Right lobe of liver (tissue), 6 donors: ENCODE measurements around the gene IL23R. TPM values are rescaled to one million over a fixed set of nuclear protein-coding genes. Genes with fewer than 3 reads are reported as not detected.

Experiments
- ATAC-seq, 4 donors: fragments of 200-7000 bp; cut with Tn5 transposase; one replicate each; pipeline ENCODE4 v1.9.1; 2020; ENCODE audit warnings: mild to moderate bottlenecking in 4 of 4, moderate library complexity in 4 of 4
- DNase-seq, 3 donors: peaks; one replicate each; pipeline ENCODE4 v3.0.0-alpha.2; 2020
- H3K27ac ChIP-seq, 3 donors: fragments of 200-600 bp; one replicate each; pipeline ENCODE4 v1.8.0; 2022
- H3K27me3 ChIP-seq, 2 donors: fragments of 200-600 bp; one replicate each; pipeline ENCODE4 v1.8.0; 2022
- H3K36me3 ChIP-seq, 4 donors: fragments of 200-600 bp; sonication (generic) in 1 of 4; one replicate each; pipeline versions ENCODE4 v1.5.1 to v1.8.0; 2017 to 2022; ENCODE audit warnings: control low read depth in 1 of 4
- H3K4me1 ChIP-seq, 4 donors: fragments of 200-600 bp; sonication (generic) in 1 of 4; one replicate each; pipeline versions ENCODE4 v1.5.1 to v1.8.0; 2017 to 2022; ENCODE audit warnings: control low read depth in 1 of 4
- H3K4me3 ChIP-seq, 3 donors: fragments of 200-600 bp; one replicate each; pipeline ENCODE4 v1.8.0; 2022
- H3K9me3 ChIP-seq, 4 donors: fragments of 200-600 bp; sonication (generic) in 1 of 4; one replicate each; pipeline versions ENCODE4 v1.5.1 to v1.8.0; 2017 to 2022; ENCODE audit warnings: control low read depth in 1 of 4
- CTCF ChIP-seq, 4 donors: fragments of 200-600 bp in 3 of 4; fragments of 450-650 bp in 1 of 4; IDR thresholded peaks; one replicate each; pipeline versions ENCODE4 v1.5.1 to v1.8.0; 2016 to 2022; ENCODE audit warnings: antibody characterized with exemption in 4 of 4, mild to moderate bottlenecking in 2 of 4
- POLR2A ChIP-seq: fragments of 450-650 bp; IDR thresholded peaks from one replicate; pipeline ENCODE4 v1.6.1; 2017; ENCODE audit warnings: antibody characterized with exemption, mild to moderate bottlenecking
- WGBS: methylation state at CpG from one replicate; pipeline ENCODE4 v1.1.6; 2018; ENCODE audit warnings: low coverage, low lambda C conversion rate; ENCODE audit not compliant: insufficient coverage; ENCODE audit errors: missing lambda C conversion rate; 5-methylcytosine and 5-hydroxymethylcytosine counted together
- intact Hi-C, 2 donors: fragments of 100-400 bp; cut with DNase I; formaldehyde crosslinking; loops; one replicate each; pipeline versions ENCODE4 v1.11.2 to v1.14.1; 2022
- total RNA-seq, 6 experiments: library from RNA; depleted of rRNA in 2 of 6; stranded (reverse); fragments of >200 nt in 2 of 6; fragmentation: NEBNext Ultra II Directional in 3 of 6; extraction: Animal tissue kit (Norgen Biotek cat#: 25700) in 3 of 6; gene quantifications; one replicate each; pipeline versions ENCODE4 v1.1.0 to v1.2.4, GENCODE V29; 2016 to 2023
- donor health status: DM: no; HTN: yes; CAD: no.
- donor health status: DM: no; HTN: no; CAD: no.
- donor health status: DM: no; HTN: no; CAD: no.
- donor health status: DM: no; HTN: yes; CAD: no.
- donor health status: DM: no; HTN: yes; CAD: no.

IL23R gene
- total RNA-seq, 6 experiments from 2014 or later, result 0.12 TPM; not detected in 5

DNA sequence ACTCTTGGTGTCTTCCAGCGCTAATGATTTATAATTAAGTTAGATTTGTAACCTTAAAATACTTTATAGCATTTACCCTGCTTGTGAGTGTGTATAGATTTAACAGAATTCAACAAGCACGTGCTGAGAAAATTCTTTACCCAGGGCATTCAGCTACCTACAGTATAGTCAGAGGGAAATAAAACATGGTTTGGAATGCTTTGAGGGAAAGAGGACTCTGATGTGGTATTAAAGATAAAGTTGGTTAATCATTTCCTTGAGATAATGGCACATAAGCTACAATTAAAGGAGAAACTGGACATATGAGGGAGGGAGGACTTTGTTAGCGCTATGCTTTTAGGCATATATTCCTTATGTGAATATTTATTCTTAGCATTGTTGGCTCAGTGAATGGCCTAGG is 115.0 kb downstream of the IL23R start:
- no peaks in the 10 kb centered on the region for H3K9me3 ChIP-seq
- 72% methylated on average over 3 of the region's 3 CpGs for WGBS
- DNase-seq (no peak), ATAC-seq (no peak)
- H3K27ac ChIP-seq, result no peak overlapping the region
- H3K36me3 ChIP-seq, result no peaks in the 10 kb centered on the region
- no peaks in the 10 kb centered on the region for H3K4me1 ChIP-seq
- intact Hi-C loops, result no loop called here
- no peak overlapping the region for H3K4me3 ChIP-seq
- H3K27me3 ChIP-seq, result no peaks in the 10 kb centered on the region
- TF ChIP-seq POLR2A (no peak), CTCF (IDR thresholded peaks at IDR 0.05) (no peak)

DNA sequence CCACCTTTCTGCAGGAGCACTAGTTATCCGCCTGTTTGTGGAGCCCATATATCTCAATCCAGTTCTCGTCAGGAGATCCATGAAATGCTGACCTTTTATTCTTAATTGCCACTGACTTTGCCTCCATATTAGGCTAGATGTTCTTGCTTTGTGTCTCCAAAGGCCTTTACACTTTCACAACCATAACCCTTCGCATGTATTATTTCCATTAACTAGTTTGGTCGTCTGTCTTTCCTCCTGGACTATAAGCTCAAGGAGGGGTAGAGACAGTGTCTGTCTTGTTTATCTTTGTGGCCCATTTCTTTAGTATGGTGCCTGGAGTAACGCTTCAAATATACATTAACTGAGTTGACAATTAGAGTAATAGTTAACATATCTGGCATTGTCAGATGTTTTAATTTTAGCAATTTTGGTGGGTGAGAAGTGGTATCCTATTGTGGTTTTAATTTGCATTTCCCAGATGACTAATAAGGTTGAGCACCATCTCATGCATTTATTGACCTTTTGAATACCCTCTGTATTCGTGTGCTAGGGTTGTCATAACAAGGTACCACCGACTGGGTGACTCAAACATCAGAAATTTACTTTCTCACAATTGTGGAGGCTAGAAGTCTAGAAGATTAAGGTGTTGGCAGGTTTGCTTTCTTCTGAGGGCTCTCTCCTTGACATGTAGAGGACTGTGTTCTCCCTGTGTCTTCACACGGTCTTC is 119.7 kb downstream of the IL23R start:
- 59% methylated on average over 6 of the region's 8 CpGs for whole genome bisulfite sequencing
- intact Hi-C loops, result no loop called here
- ATAC-seq, result no peak

GRCh38 chr1:67290236-67290635 is 124.0 kb downstream of the IL23R start:
- Histone ChIP-seq H3K9me3 (no peaks in the 10 kb centered on the region), H3K27me3 (no peaks in the 10 kb centered on the region), H3K36me3 (no peaks in the 10 kb centered on the region), H3K4me3 (no peak overlapping the region), H3K4me1 (no peaks in the 10 kb centered on the region), H3K27ac (no peak overlapping the region)
- DNase-seq (no peak), ATAC-seq (no peak)
- intact Hi-C loops, result no loop called here
- 67% methylated on average over 4 of the region's 4 CpGs for WGBS
- TF ChIP-seq CTCF (IDR thresholded peaks at IDR 0.05) (no peak), POLR2A (no peak)

More for the DNA sequence above, 119.7 kb downstream of the IL23R start:
- Histone ChIP-seq H3K36me3 (no peaks in the 10 kb centered on the region), H3K4me1 (no peaks in the 10 kb centered on the region), H3K9me3 (no peaks in the 10 kb centered on the region), H3K4me3 (no peak overlapping the region), H3K27me3 (no peaks in the 10 kb centered on the region), H3K27ac (no peak overlapping the region)
- TF ChIP-seq POLR2A (no peak), CTCF (IDR thresholded peaks at IDR 0.05) (no peak)
- DNase-seq, result no peak

- H3K27me3 ChIP-seq, result no peaks in the 10 kb centered on the region
- H3K27ac ChIP-seq, result no peak overlapping the region
- DNase-seq, result no peak
- 66% methylated on average over 9 of the region's 9 CpGs for WGBS
- H3K4me3 ChIP-seq, result no peak overlapping the region
- H3K36me3 ChIP-seq, result no peaks in the 10 kb centered on the region
- TF ChIP-seq CTCF (IDR thresholded peaks at IDR 0.05) (no peak), POLR2A (no peak)
- H3K9me3 ChIP-seq, result no peaks in the 10 kb centered on the region
- intact Hi-C loops, result no loop called here
- ATAC-seq, result no peak
- H3K4me1 ChIP-seq, result no peaks in the 10 kb centered on the region
These were observed 128.8 kb downstream of the IL23R start for GRCh38 chr1:67294836-67295617.
